CD1c-positive myeloid dendritic cell (primary cell): ENCODE data around the gene KCNB1.

Experiments used
- DNase-seq: peaks from one replicate; pipeline ENCODE4 v3.0.0-alpha.2; 2016; ENCODE audit errors: extremely low spot score

The KCNB1 gene

DNA sequence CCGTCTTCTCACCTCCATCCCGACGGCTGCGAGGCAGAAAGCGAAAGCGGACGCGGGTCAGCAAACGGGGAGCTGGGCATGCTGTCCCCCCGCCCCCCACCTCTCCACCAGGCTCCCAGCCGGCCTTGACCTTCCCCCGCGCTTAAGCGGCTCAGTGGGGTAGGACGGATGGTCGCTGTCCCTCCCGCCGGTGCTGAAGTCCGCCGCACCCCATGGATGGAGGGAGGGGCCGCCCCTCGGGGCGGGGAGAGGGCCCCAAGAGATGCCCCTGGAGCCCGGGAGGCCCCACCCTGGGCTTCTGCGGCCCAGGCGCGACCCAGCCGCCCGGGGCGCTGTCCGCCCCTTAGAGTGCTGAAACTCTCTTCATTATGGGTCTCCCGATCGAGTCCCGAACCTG, at the start of gene KCNB1:
TSS of gene KCNB1 (minus strand) at position 48 of the 397 bp plus-strand sequence. CDS start 188 bp downstream, outside the sequence.
- DNase-seq, result peak; percentile 63

DNA sequence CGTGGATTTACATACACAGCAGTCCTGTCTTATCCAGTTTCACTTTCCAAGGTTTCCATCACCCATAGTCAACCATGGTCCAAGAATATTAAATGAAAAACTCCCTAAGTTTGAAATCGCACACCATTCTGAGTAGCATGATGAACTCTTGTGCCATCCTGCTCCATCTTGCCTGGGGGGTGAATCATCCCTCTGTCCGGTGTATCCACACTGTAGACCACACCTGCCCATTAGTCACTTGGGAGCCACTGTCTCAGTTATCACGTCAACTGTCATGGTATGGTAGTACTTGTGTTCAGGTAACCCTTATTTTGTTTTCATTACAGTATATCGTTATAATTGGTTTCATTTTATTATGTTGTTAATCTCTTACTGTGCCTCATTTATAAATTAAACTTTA, 47.0 kb upstream of the KCNB1 start:
- no peak for DNase-seq

DNA sequence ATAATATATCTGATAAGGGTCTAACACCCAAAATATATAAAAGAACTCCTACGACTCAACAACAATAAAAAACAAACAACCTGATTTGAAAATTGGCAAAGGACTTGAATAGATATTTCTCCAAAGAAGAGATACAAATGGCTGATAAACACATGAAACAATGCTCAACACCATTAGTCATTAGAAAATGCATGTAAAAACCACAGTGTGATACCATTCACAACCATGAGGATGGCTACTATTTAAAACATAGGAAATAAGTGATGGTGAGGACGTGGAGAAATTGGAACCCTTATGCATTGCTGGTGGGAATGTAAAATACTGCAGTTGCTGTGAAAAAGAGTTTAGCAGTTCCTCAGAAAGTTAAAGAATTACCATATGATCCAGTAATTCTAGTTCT, 44.1 kb upstream of the KCNB1 start:
- no peak for DNase-seq

GRCh38 chr20:49526056-49526455, 43.6 kb upstream of the KCNB1 start:
- no peak for DNase-seq

DNA sequence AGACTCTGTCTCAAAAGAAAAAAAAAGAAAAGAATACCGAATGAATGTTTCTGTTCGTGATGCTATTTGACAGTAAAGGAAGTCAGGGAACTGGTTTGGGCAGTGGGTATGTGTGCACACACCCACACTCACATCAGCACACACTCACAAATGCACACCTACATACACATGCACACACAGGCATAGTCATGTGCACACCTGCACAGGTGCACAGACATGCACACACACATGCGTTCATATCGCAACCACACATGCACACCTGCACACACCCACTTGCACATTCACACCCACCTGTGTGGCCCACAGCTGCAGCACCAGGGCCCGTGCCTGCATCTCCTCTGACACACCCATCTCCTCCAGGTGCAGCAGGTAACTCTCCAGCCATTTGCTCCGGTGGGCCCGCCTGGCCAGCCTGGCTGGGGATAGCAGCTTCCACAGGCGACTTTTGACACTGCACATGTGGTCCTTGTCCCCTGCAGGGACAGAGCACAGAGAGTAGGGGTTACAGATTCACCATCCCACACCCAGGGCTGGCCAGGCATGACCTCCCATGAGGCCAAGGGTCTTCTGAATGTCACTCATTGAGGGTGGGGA, 41.4 kb upstream of the KCNB1 start:
- no peak for DNase-seq

GRCh38 chr20:49521356-49521755, 38.9 kb upstream of the KCNB1 start:
- no peak for DNase-seq

DNA sequence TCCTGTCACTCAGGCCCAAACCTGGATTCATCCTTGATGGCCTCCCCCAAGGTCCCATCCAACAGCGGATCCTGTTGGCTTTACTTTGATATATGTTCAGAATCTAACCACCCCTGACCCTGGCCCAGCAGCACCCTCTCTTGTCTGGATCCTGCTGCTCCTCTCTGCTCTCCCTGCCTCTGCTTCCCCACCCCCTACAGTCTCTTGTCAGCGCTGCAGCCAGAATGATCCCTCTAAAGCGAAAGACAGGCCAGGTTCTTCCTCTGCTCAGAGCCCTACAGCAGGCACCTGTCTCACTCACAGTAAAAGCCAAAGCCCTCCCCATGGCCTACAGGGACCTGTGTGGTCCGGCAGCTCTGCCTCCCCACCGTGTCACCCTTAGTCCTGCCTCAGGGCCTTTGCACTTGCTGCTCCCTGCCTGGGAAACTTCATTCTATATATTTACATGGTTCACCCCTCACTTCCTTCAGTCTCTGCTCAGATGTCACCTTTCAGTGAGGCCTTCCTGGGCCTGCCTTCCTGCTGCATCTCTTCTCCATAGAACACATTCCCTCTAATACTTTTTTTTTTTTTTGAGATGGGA, 37.4 kb upstream of the KCNB1 start:
- DNase-seq, result no peak

DNA sequence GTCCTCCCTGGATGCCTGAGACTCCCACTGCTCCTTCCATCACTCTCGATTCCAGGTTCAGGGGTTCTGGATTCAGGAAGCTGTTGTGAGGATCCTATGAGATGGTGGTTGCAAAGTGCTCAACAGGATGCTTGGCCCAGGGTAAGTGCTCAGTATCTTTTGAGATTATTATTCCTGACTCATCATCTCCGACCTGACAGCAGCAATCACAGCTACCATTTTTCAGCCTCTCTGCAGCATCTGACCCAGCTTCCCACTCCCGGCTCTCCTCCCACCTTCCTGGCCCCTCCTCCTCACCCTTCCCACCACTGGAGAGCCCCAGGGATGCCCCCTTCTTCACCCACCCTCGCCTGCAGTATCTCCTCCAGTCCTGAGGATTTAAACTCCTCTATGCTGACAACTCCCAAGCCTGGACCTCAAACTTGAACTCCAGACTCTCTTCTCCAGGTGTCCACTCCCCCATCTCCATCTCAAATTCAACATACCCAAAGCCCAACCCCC, 36.8 kb upstream of the KCNB1 start:
- no peak for DNase-seq

DNA sequence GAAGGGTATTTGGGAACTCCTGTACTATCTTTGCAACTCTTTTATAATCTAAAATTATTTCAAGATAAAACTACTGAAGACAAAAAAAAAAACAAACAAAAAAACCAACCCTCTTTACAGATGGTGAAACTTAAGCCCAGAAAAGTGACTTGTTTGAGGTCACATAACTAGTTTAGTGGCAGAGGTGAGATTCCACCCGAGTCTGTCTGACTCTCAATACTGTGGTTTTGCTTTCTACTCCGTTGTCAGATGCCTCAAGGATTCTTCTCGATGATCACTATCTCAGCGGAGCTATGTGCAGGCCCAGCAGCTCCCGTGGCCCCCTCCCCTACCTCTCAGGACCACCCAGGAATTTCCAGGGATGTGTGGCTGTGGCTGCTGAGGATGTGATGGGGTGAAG, 36.1 kb upstream of the KCNB1 start:
- DNase-seq, result no peak

GRCh38 chr20:49517805-49518100, 35.3 kb upstream of the KCNB1 start:
- DNase-seq, result no peak

DNA sequence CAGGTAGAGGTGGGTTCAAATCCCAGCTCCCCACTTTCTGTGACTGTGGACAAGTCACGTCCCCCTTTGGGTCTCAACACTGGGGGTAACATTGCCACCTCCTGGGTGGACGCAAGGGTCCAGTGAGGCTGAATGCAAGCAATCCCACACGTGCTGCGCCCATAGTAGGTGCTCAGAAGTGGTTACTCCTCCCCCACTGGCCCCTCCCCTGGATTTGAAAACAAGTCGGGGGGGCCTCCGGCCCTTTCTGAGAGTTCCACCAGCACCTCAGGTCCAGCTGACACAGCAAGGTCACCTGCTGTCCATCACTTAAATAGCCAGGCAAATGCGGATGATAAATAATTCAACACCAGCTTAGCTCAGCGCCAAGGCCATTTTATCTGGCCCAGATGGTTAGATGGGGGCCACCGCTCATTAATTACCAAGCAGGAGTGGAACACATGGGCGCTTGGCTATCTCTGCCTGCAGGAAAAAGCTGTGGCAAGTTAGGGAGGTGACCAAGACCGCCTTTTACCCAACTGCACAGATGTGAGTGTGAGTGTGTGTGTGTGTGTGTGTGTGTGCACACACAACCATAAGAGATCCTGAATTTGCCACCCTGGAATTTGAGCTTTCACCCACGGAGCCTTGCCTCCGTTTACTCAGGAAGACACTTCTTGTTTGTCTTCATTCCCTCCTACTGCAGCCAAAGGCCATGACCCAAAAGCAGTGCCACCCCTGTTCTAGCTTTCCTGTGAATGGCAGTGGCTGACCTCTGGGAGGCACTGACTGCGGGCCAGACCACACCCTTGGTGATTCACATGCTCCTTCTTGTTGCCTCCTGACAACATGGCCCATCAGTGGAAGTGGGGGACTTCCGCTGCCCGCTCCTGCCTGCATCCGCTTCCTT, 34.7 kb upstream of the KCNB1 start:
- DNase-seq, result no peak

DNA sequence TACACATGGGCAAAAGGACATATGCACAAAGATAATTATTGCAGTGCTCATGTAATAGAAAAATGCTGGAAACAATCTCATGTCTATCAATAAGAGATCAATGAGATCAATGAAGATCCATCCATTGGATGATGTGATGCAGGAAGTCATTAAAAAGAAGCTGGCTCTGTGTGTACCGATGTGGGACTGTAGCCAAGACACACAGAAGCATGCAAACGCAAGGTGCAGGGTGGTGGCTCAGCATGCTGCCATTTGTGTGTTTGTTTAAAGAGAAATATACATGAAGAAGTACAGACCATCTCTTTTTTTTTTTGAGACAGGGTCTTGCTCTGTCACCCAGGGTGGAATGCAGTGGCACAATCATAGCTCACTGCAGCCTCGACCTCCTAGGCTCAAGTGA, 33.1 kb upstream of the KCNB1 start:
- no peak for DNase-seq

GRCh38 chr20:49513517-49513916, 31.0 kb upstream of the KCNB1 start:
- DNase-seq, result no peak

- DNase-seq, result no peak
Observed at GRCh38 chr20:49513009-49513408, 30.5 kb upstream of the KCNB1 start.

DNA sequence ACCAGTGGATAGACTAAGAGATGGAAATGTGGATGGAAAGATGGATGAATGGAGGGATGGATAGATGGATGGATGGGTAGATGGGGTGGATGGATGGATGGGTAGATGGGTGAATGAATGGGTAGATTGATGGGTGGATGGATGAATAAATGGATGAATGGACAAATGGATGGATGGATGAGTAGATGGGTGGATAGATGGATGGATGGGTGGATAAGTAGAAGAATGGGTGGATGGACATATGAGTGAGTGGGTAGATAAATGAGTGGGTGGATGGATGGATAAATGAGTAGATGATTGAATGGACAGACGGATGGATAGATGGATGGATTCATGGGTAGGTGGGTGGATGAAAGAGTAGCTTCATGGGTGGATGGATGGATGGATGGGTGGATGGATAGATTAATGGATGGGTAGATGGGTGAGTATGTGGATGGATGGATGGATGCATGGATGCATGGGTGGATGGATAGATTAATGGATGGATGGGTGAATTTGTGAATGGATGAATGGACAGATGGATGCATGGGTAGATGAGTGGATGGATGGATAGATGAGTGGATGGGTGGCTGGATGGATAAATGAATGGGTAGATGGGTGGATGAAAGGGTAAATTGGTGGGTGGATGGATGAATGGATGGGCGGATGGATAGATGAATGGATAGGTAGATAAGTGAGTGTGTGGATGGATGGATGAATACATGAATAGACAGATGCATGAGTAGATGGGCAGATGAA, 29.5 kb upstream of the KCNB1 start:
- no peak for DNase-seq

- DNase-seq, result no peak
Observed at GRCh38 chr20:49510562-49511122, 28.2 kb upstream of the KCNB1 start.

GRCh38 chr20:49508435-49509199, 26.1 kb upstream of the KCNB1 start:
- peak; percentile 37 for DNase-seq

GRCh38 chr20:49507741-49508434, 25.4 kb upstream of the KCNB1 start:
- DNase-seq, result no peak

GRCh38 chr20:49505518-49505917, 23.1 kb upstream of the KCNB1 start:
- DNase-seq, result no peak

DNA sequence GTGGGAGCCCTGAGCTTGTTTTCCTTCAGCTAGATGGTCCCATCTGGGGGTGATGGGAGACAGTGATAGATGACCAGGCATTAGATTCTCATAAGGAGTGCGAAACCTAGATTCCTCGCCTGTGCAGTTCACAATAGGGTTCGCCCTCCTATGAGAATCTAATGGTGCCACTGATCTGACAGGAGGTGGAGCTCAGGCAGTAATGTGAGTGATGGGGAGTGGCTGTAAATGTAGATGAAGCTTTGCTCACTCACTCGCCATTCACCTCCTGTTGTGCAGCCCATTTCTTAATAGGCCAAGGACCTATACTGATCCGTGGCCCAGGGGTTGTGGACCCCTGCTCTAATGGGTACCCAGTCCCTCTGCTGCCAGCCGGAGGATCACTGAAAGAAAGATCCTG, 20.7 kb upstream of the KCNB1 start:
- DNase-seq, result no peak

DNA sequence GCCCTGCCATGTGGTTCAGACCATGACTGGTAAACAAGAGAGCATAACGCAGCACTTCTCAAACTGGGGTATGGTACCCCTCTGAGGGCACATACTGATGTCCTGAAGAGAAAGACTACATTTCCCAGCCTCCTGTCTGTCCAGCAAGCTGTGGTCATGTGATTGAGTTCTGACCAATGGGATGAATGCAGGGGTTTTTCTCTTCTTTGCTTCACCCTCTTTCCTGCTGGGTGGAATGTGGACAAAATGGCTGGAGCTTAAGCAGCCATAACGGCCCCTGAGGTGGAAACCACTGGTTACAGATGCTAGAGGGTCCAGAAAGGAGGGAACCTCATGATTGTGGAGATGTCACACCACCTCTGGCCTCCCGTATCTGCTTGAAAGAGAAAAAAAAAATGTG, 19.4 kb upstream of the KCNB1 start:
- DNase-seq, result no peak
